Upper lobe of left lung (tissue), 6 donors: ENCODE results near the gene RAI1. TPM values are rescaled to one million over a fixed set of nuclear protein-coding genes. Genes with fewer than 3 reads are reported as not detected.

Experiments used
- ATAC-seq, 2 donors: fragments of 200-7000 bp; cut with Tn5 transposase; one replicate each; pipeline ENCODE4 v1.9.1; 2022; ENCODE audit warnings: mild to moderate bottlenecking in 2 of 2, moderate library complexity in 2 of 2; ENCODE audit not compliant: low FRiP score in 2 of 2
- DNase-seq, 2 donors: peaks; one replicate each; pipeline ENCODE4 v3.0.0-alpha.2; 2019 to 2020
- H3K27ac ChIP-seq, 4 donors: fragments of 200-600 bp; sonication (generic); one replicate each; pipeline ENCODE4 v1.5.1; 2016 to 2019
- H3K27me3 ChIP-seq, 4 donors: fragments of 200-600 bp; sonication (generic); one replicate each; pipeline ENCODE4 v1.5.1; 2017 to 2019
- H3K36me3 ChIP-seq, 4 donors: fragments of 200-600 bp; sonication (generic); one replicate each; pipeline ENCODE4 v1.5.1; 2016 to 2019
- H3K4me1 ChIP-seq, 4 donors: fragments of 200-600 bp; sonication (generic); one replicate each; pipeline ENCODE4 v1.5.1; 2018 to 2019
- H3K4me3 ChIP-seq, 4 donors: fragments of 200-600 bp; sonication (generic); one replicate each; pipeline ENCODE4 v1.5.1; 2017 to 2019; ENCODE audit warnings: mild to moderate bottlenecking in 2 of 4, moderate library complexity in 1 of 4
- H3K9me3 ChIP-seq, 4 donors: fragments of 200-600 bp; sonication (generic); one replicate each; pipeline ENCODE4 v1.5.1; 2018 to 2019
- EP300 ChIP-seq, 4 donors: sonication (generic); formaldehyde crosslinking; IDR thresholded peaks; one replicate each; pipeline ENCODE4 v1.5.1; 2017; ENCODE audit warnings: antibody characterized with exemption in 4 of 4, control low read depth in 2 of 4
- POLR2A ChIP-seq, 4 donors: fragments of 450-650 bp; IDR thresholded peaks; one replicate each; pipeline ENCODE4 v1.5.1; 2016 to 2017; ENCODE audit warnings: antibody characterized with exemption in 4 of 4, mild to moderate bottlenecking in 2 of 4
- POLR2AphosphoS5 ChIP-seq, 2 donors: sonication (generic); formaldehyde crosslinking; IDR thresholded peaks; one replicate each; pipeline ENCODE4 v1.5.1; 2017; ENCODE audit warnings: antibody characterized with exemption in 2 of 2
- WGBS, 2 donors: methylation state at CpG; one replicate each; pipeline ENCODE4 v1.1.5; 2017 to 2018; 5-methylcytosine and 5-hydroxymethylcytosine counted together
- total RNA-seq, 6 donors: library from RNA; depleted of rRNA in 4 of 6; stranded (reverse); fragments of >200 nt in 4 of 6; gene quantifications; one replicate each; pipeline versions ENCODE4 v1.1.0 to v1.2.1, GENCODE V29; 2016 to 2021
- TF ChIP-seq, protein P1 (sequence below), 6 experiments: fragments of 450-650 bp in 4 of 6; fragments of 200-600 bp in 2 of 6; sonication (generic) in 2 of 6; IDR thresholded peaks; one replicate each; pipeline ENCODE4 v1.5.1; 2016 to 2019; ENCODE audit warnings: antibody characterized with exemption in 6 of 6
- donor health status: DM: no; HTN: no; CAD: no; lungs with moderate emphysema.
- donor health status: DM: no; HTN: yes; CAD: no; lungs with severe emphysema.

Gene RAI1
- total RNA-seq, 6 donors from 2014 or later: 33.8 to 76.6 (median 41.2) TPM

DNA sequence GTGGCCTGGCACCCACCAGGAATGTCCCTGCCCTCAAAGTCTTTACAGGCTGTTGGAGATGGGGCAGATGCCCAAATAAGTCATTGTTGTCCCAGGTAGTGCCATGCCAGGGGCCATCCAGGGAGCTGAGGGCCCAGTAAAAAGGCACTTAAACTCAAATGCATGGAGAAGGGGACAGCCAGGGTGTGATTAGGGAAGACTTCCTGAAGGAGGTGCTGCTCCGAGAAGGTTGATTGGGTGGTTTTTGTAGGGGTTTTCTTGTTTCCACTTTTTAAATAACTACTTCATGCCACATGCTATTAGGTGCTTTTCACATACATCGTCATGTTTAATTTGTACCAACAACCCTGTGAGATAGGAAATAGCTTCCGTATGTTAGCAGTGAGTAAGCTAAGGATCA, 66.9 kb downstream of the RAI1 start:
- Histone ChIP-seq H3K4me3 (no peak overlapping the region), H3K27ac (peak overlapping the region in 1 of 4 donors; percentile 35), H3K4me1 (peaks cover 29 to 43% (median 33%) of the 10 kb centered on the region in 4 donors), H3K9me3 (no peaks in the 10 kb centered on the region), H3K36me3 (no peaks in the 10 kb centered on the region), H3K27me3 (no peaks in the 10 kb centered on the region)
- 94 to 96% methylated on average over 3 of the region's 3 CpGs for WGBS, 2 donors
- TF ChIP-seq POLR2A (IDR thresholded peaks at IDR 0.05): no peak
- no peak for TF ChIP-seq EP300 (IDR thresholded peaks at IDR 0.05)
- no peak for TF ChIP-seq POLR2AphosphoS5 (IDR thresholded peaks at IDR 0.05)
- TF ChIP-seq, protein P1, sequence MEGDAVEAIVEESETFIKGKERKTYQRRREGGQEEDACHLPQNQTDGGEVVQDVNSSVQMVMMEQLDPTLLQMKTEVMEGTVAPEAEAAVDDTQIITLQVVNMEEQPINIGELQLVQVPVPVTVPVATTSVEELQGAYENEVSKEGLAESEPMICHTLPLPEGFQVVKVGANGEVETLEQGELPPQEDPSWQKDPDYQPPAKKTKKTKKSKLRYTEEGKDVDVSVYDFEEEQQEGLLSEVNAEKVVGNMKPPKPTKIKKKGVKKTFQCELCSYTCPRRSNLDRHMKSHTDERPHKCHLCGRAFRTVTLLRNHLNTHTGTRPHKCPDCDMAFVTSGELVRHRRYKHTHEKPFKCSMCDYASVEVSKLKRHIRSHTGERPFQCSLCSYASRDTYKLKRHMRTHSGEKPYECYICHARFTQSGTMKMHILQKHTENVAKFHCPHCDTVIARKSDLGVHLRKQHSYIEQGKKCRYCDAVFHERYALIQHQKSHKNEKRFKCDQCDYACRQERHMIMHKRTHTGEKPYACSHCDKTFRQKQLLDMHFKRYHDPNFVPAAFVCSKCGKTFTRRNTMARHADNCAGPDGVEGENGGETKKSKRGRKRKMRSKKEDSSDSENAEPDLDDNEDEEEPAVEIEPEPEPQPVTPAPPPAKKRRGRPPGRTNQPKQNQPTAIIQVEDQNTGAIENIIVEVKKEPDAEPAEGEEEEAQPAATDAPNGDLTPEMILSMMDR (IDR thresholded peaks at IDR 0.05): no peak
- ATAC-seq (no peak), DNase-seq (no peak)

DNA sequence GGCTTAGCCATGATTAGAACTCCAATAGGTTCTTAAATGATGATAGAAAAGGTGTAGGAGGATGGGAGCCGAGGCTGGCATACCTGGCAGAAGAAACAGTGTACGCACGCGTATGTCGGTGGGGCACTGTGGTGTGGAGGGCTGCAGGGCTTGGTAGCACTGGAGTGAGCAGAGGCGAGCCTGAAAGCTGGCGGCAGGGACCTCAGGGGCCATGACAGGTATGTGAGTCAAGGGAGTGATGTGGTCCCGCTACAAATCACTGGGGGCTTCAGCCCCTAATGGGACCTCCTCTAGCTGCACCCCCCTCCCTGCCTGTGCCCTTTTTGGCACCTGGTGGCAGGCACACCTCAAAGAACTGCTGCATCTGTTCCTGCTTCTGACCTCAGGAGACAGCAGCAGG, 67.3 kb downstream of the RAI1 start:
- no peaks in the 10 kb centered on the region for H3K9me3 ChIP-seq
- H3K27me3 ChIP-seq: no peaks in the 10 kb centered on the region
- no peak overlapping the region for H3K4me3 ChIP-seq
- WGBS, 2 donors: 90 to 92% methylated on average over 7 to 8 of the region's 8 CpGs
- H3K36me3 ChIP-seq: no peaks in the 10 kb centered on the region
- no peak for ATAC-seq
- H3K27ac ChIP-seq: peak overlapping the region in 2 of 4 donors; percentile 2 to 35
- peaks cover 32 to 47% (median 36%) of the 10 kb centered on the region in 4 donors for H3K4me1 ChIP-seq
- TF ChIP-seq POLR2A (IDR thresholded peaks at IDR 0.05): no peak
- no peak for TF ChIP-seq EP300 (IDR thresholded peaks at IDR 0.05)
- TF ChIP-seq, protein P1 (IDR thresholded peaks at IDR 0.05): no peak
- no peak for TF ChIP-seq POLR2AphosphoS5 (IDR thresholded peaks at IDR 0.05)
- no peak for DNase-seq

DNA sequence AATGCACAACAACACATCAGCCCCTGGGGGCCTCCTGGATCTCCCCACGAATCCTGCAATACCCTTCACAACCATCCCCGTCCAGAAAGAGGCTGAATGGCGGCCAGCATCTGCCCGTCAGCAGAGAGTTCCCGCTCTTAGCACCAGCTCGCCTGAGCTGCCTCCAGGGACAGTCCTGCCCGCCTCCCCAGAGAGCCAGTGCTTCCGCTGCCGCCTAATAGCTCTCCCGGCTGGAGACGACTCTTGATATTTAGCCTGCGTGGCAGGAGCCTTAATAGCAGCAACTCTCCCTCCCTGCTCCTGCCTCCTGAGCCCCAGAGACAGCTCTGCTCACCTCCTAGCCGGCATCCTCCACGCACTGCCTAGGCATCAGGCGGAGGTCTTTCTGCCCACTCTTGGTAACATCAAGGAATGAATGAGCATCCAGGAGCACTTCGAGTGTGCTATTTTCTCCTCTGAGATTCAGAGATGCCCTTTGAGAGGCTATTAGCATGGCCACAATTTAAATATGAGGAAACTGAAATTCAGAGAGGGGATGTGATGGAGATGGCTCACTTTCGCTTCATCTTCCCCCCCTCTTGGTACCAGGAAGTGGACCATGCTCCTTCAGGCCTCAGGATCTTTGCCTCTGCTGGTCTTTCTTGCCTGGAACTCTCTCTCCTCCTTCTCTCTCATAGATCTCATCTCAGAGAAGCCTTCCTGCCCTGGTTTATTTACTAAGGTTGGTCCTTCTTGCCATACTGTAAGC, 67.9 kb downstream of the RAI1 start:
- no peak overlapping the region for H3K4me3 ChIP-seq
- peaks cover 36 to 51% (median 37%) of the 10 kb centered on the region in 4 donors for H3K4me1 ChIP-seq
- DNase-seq (no peak), ATAC-seq (no peak)
- TF ChIP-seq, protein P1 (IDR thresholded peaks at IDR 0.05): no peak
- TF ChIP-seq EP300 (IDR thresholded peaks at IDR 0.05) (no peak), POLR2AphosphoS5 (IDR thresholded peaks at IDR 0.05) (no peak), POLR2A (IDR thresholded peaks at IDR 0.05) (no peak)
- H3K27me3 ChIP-seq: no peaks in the 10 kb centered on the region
- no peaks in the 10 kb centered on the region for H3K36me3 ChIP-seq
- 85 to 89% methylated on average over 16 to 17 of the region's 17 CpGs for WGBS, 2 donors
- H3K9me3 ChIP-seq: no peaks in the 10 kb centered on the region
- peak overlapping the region in 2 of 4 donors; percentile 2 to 35 for H3K27ac ChIP-seq

DNA sequence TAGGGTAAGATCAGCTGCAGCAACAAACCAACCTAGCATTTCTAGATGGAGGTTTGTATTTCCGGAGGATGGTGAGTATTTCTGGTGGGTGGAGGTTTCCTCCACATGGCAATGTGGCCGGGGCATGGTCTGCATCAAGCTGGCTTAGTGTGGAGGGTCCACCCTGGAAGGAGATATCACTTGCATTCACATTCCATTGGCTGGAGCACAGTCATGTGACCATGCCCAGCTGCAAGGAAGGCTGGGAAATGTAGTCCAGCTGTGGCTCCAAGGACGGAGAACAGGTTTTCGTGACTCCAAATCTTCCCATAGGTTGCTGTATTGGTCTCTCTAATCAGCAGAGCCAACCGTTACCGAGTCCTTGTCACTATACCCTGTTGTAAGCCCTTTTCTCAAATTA, 68.7 kb downstream of the RAI1 start:
- H3K27ac ChIP-seq: peak overlapping the region in 2 of 4 donors; percentile 2 to 91
- H3K4me1 ChIP-seq: peaks cover 38 to 56% (median 40%) of the 10 kb centered on the region in 4 donors
- peak in 1 of 2 donors; percentile 70 for DNase-seq
- H3K36me3 ChIP-seq: no peaks in the 10 kb centered on the region
- no peak overlapping the region for H3K4me3 ChIP-seq
- WGBS, 2 donors: 55 to 57% methylated on average over 6 of the region's 6 CpGs
- no peak for ATAC-seq
- no peaks in the 10 kb centered on the region for H3K9me3 ChIP-seq
- TF ChIP-seq POLR2AphosphoS5 (IDR thresholded peaks at IDR 0.05): peak in 1 of 2 donors; percentile 25
- no peak for TF ChIP-seq EP300 (IDR thresholded peaks at IDR 0.05)
- no peaks in the 10 kb centered on the region for H3K27me3 ChIP-seq

DNA sequence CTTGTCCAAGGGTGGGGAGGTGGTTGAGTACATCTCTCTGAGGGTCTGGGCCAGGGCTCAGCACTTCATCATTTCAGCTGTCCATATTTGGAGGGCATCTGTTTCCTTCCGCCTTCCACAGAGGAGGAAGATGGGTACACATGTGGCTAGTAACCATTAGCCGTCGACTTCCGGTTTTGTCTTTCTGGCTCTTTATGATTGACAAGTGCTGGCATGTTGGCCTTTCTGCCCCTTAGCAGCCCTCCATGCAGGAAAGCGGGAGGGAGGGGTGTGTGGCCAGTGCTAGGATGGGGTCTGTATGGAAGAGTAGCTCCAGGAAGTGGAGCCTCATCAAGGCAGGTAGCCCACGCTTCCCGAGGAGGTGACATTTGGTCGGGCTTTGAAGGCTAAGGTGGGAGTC, 69.6 kb downstream of the RAI1 start:
- no peak overlapping the region for H3K4me3 ChIP-seq
- TF ChIP-seq POLR2AphosphoS5 (IDR thresholded peaks at IDR 0.05) (no peak), EP300 (IDR thresholded peaks at IDR 0.05) (no peak), POLR2A (IDR thresholded peaks at IDR 0.05) (no peak)
- TF ChIP-seq, protein P1 (IDR thresholded peaks at IDR 0.05): no peak
- H3K27ac ChIP-seq: peak overlapping the region; percentile 77 to 92 (median 88)
- 37 to 42% methylated on average over 7 to 8 of the region's 8 CpGs for WGBS, 2 donors
- ATAC-seq (no peak), DNase-seq (peak in 1 of 2 donors; percentile 65)
- peaks cover 42 to 65% (median 47%) of the 10 kb centered on the region in 4 donors for H3K4me1 ChIP-seq
- no peaks in the 10 kb centered on the region for H3K36me3 ChIP-seq
- no peaks in the 10 kb centered on the region for H3K9me3 ChIP-seq
- H3K27me3 ChIP-seq: no peaks in the 10 kb centered on the region
